ENCODE data around the gene PRTFDC1.
"Not testable (repeated sequence)": the region's sequence is repeated elsewhere in the genome, so short reads cannot be mapped to it uniquely, and the experiment has no call there.

Gene PRTFDC1

DNA sequence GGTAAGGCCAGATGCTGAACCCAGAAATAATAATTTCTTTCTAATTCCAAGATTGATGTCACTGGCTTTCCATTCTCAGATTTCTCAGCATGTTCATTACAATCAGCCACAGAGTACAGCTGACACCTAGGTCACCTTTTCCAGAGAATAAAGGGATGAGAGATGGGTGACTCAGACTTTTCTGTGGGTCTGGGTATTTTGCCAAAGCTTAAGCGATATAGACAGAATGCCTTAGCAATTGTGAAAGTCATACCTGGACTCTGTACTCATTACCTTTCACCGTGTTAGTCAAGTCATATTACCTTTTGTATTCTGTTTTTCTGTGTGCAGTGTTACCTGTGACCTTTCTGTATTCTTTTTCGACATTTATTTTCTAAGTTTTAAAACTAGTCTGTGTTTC lies 10.6 kb upstream of the PRTFDC1 start:
- H2BK5ac ChIP-seq (ENCODE audit: low read length): no peak overlapping the region
- no peaks in the 10 kb centered on the region for H3K79me1 ChIP-seq (ENCODE audit: low read length)
- no peak overlapping the region for H3K27ac ChIP-seq (ENCODE audit: low read depth, low read length)
- H3K23ac ChIP-seq (ENCODE audit: low read length): no peak overlapping the region
- no peaks in the 10 kb centered on the region for H3K4me1 ChIP-seq (ENCODE audit: control insufficient read depth, low read depth, low read length)
- H3K9ac ChIP-seq (ENCODE audit: low read length): no peak overlapping the region
- H3K18ac ChIP-seq (ENCODE audit: low read length): no peak overlapping the region
- no peak overlapping the region for H3K56ac ChIP-seq (ENCODE audit: low read length)
- H3K79me2 ChIP-seq (ENCODE audit: control insufficient read depth, insufficient read depth, low read length): no peaks in the 10 kb centered on the region
- no peaks in the 10 kb centered on the region for H3K36me3 ChIP-seq (ENCODE audit: control insufficient read depth, insufficient read depth, low read length)
- H3K4me3 ChIP-seq (ENCODE audit: low read length): no peak overlapping the region
- no peak overlapping the region for H4K5ac ChIP-seq (ENCODE audit: low read length)
- H2BK120ac ChIP-seq (ENCODE audit: low read depth, low read length): no peak overlapping the region
- no peak overlapping the region for H3K4ac ChIP-seq (ENCODE audit: low read depth, low read length)
- H4K8ac ChIP-seq (ENCODE audit: low read depth, low read length): no peak overlapping the region
- H2AK5ac ChIP-seq (ENCODE audit: low read length): no peak overlapping the region
- no peak for DNase-seq
- no peaks in the 10 kb centered on the region for H3K27me3 ChIP-seq (ENCODE audit: insufficient read depth, low read length, poor library complexity)
- H3K4me2 ChIP-seq (ENCODE audit: low read length): no peak overlapping the region
- whole genome bisulfite sequencing (ENCODE audit: extremely low coverage, insufficient coverage, low lambda C conversion rate): no CpG with 5 or more reads among the region's 3 CpGs
- H2BK15ac ChIP-seq (replicated peaks; ENCODE audit: low read depth): no peak overlapping the region

DNA sequence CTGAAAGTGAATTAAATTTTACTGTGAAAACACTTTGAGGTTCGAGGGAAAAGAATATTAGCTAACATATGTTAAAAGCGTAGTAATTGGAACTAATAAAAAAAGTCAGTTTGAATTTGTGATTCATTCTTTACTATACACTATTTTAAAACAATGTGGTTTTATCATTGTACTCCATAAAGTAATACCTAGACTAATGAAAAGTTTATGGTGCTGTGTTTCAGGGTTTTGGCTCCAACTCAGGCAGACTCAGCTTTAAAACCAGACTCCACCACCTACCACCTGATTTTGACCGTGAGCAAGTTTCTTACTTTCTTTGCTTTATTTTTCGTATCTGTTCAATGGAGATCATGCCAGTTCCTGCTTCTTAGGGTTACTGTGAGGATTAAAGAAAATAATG lies 9.2 kb upstream of the PRTFDC1 start:
- H3K56ac ChIP-seq (ENCODE audit: low read length): no peak overlapping the region
- no peak overlapping the region for H3K4me3 ChIP-seq (ENCODE audit: low read length)
- no peak overlapping the region for H3K4ac ChIP-seq (ENCODE audit: low read depth, low read length)
- no peaks in the 10 kb centered on the region for H3K79me2 ChIP-seq (ENCODE audit: control insufficient read depth, insufficient read depth, low read length)
- no peaks in the 10 kb centered on the region for H3K4me1 ChIP-seq (ENCODE audit: control insufficient read depth, low read depth, low read length)
- no peak for DNase-seq
- no peaks in the 10 kb centered on the region for H3K36me3 ChIP-seq (ENCODE audit: control insufficient read depth, insufficient read depth, low read length)
- no peak overlapping the region for H4K5ac ChIP-seq (ENCODE audit: low read length)
- no peak overlapping the region for H4K8ac ChIP-seq (ENCODE audit: low read depth, low read length)
- no peak overlapping the region for H2BK15ac ChIP-seq (replicated peaks; ENCODE audit: low read depth)
- H3K4me2 ChIP-seq (ENCODE audit: low read length): no peak overlapping the region
- H3K79me1 ChIP-seq (ENCODE audit: low read length): no peaks in the 10 kb centered on the region
- H3K9ac ChIP-seq (ENCODE audit: low read length): no peak overlapping the region
- no peak overlapping the region for H2AK5ac ChIP-seq (ENCODE audit: low read length)
- no peak overlapping the region for H2BK5ac ChIP-seq (ENCODE audit: low read length)
- no peak overlapping the region for H3K23ac ChIP-seq (ENCODE audit: low read length)
- no peak overlapping the region for H2BK120ac ChIP-seq (ENCODE audit: low read depth, low read length)
- no CpG with 5 or more reads among the region's 4 CpGs for WGBS (ENCODE audit: extremely low coverage, insufficient coverage, low lambda C conversion rate)
- no peak overlapping the region for H3K27ac ChIP-seq (ENCODE audit: low read depth, low read length)
- H3K27me3 ChIP-seq (ENCODE audit: insufficient read depth, low read length, poor library complexity): no peaks in the 10 kb centered on the region
- no peak overlapping the region for H3K18ac ChIP-seq (ENCODE audit: low read length)

DNA sequence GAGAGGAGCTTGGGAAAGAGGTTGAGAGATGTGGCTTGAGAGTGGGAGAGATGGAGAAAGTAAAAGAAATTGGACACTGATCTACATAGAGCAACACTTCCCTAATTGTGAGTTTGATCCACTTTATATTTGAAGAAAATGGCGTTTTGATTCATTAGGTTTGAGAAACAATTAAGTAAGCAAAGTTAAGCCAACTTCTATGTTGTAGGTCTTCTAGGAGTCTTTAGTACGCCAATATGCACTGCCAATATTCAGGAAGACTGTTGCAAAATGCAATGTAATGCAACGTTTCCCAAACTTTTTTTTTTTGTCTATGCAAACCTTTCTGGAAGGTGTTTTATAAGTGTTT lies 7.0 kb upstream of the PRTFDC1 start:
- Histone ChIP-seq H3K4me3 (ENCODE audit: low read length) (no peak overlapping the region), H3K4me1 (ENCODE audit: control insufficient read depth, low read depth, low read length) (no peaks in the 10 kb centered on the region), H4K5ac (ENCODE audit: low read length) (no peak overlapping the region), H3K79me2 (ENCODE audit: control insufficient read depth, insufficient read depth, low read length) (no peaks in the 10 kb centered on the region), H2BK15ac (replicated peaks; ENCODE audit: low read depth) (no peak overlapping the region), H3K27ac (ENCODE audit: low read depth, low read length) (no peak overlapping the region), H3K27me3 (ENCODE audit: insufficient read depth, low read length, poor library complexity) (no peaks in the 10 kb centered on the region), H3K79me1 (ENCODE audit: low read length) (no peaks in the 10 kb centered on the region), H2BK5ac (ENCODE audit: low read length) (no peak overlapping the region), H2BK120ac (ENCODE audit: low read depth, low read length) (no peak overlapping the region), H3K9ac (ENCODE audit: low read length) (no peak overlapping the region), H4K8ac (ENCODE audit: low read depth, low read length) (no peak overlapping the region), H3K18ac (ENCODE audit: low read length) (no peak overlapping the region), H3K56ac (ENCODE audit: low read length) (no peak overlapping the region), H3K4me2 (ENCODE audit: low read length) (no peak overlapping the region), H3K23ac (ENCODE audit: low read length) (no peak overlapping the region), H3K4ac (ENCODE audit: low read depth, low read length) (no peak overlapping the region), H3K36me3 (ENCODE audit: control insufficient read depth, insufficient read depth, low read length) (no peaks in the 10 kb centered on the region), H2AK5ac (ENCODE audit: low read length) (no peak overlapping the region)
- WGBS (ENCODE audit: extremely low coverage, insufficient coverage, low lambda C conversion rate): no CpG with 5 or more reads among the region's 3 CpGs
- DNase-seq: no peak

DNA sequence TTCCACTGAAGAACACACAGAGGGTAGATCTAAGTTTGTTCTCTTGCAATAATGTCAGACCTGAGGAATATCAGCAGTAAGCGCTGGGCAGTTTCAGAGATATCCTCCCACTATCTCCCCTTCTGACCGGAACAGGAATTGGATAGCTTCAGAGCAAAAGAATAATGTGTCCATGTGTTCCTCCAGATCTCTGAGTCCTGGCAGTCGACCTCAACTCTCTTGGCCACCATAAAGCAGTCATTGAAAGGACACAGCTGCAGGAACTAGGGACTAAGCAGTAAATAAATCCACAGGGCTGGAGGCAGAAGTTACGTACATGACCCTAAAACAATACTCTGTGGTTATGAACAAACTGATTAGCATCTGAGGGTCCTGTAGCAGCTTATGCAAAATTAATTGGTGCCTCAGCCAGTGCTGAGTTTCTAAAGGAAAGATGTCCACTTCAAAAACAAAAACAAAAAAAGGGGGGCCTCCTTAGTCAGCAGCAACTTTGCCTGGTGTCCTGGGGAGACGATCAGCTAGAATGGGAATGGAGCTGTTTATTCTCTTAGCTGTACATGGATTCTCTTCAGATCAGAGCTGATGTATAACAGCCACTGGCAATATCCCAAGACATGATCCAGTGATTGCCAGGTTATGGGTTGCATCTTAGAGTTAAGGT lies 6.4 kb upstream of the PRTFDC1 start:
- Histone ChIP-seq H3K4me3 (ENCODE audit: low read length) (no peak overlapping the region), H3K4me2 (ENCODE audit: low read length) (no peak overlapping the region), H4K5ac (ENCODE audit: low read length) (no peak overlapping the region), H3K23ac (ENCODE audit: low read length) (no peak overlapping the region), H3K27me3 (ENCODE audit: insufficient read depth, low read length, poor library complexity) (no peaks in the 10 kb centered on the region), H3K27ac (ENCODE audit: low read depth, low read length) (no peak overlapping the region), H2BK120ac (ENCODE audit: low read depth, low read length) (no peak overlapping the region), H3K79me2 (ENCODE audit: control insufficient read depth, insufficient read depth, low read length) (no peaks in the 10 kb centered on the region), H3K56ac (ENCODE audit: low read length) (no peak overlapping the region), H2BK5ac (ENCODE audit: low read length) (no peak overlapping the region), H3K4me1 (ENCODE audit: control insufficient read depth, low read depth, low read length) (peaks cover 2% of the 10 kb centered on the region), H4K8ac (ENCODE audit: low read depth, low read length) (no peak overlapping the region), H2AK5ac (ENCODE audit: low read length) (no peak overlapping the region), H2BK15ac (replicated peaks; ENCODE audit: low read depth) (no peak overlapping the region), H3K36me3 (ENCODE audit: control insufficient read depth, insufficient read depth, low read length) (no peaks in the 10 kb centered on the region), H3K18ac (ENCODE audit: low read length) (no peak overlapping the region), H3K9ac (ENCODE audit: low read length) (no peak overlapping the region), H3K4ac (ENCODE audit: low read depth, low read length) (no peak overlapping the region), H3K79me1 (ENCODE audit: low read length) (no peaks in the 10 kb centered on the region)
- no peak for DNase-seq
- WGBS (ENCODE audit: extremely low coverage, insufficient coverage, low lambda C conversion rate): no CpG with 5 or more reads among the region's 5 CpGs

DNA sequence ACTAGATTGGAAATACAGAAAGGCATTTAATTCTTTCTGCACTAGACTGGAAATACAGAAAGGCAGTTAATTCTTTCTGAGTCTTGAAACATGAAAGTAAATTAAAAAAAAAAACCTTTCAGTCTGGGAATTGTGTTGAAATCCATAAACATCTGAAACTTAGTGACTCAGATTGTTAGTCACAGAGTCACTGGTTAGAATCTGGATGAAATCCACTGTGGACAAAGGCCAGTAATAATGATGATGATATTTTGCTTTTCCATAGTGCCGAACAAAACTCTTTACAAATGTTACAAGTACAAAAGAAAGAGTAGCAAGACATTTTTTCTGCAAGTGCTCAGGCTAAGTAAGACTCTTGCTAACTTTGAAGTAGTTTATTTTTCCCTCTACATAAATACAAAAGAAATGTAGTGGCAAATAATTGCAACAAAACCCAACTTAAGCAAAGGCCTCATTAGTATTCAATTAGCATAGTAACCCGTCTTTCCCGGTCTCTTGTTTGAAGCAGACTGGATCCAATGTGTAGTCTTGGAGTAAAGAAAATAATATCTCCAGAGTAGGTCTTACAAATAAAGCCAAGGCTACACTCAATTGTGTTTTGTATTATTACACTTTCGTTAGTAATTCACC lies 5.8 kb upstream of the PRTFDC1 start:
- Histone ChIP-seq H4K8ac (ENCODE audit: low read depth, low read length) (no peak overlapping the region), H4K5ac (ENCODE audit: low read length) (no peak overlapping the region), H3K56ac (ENCODE audit: low read length) (no peak overlapping the region), H3K4me2 (ENCODE audit: low read length) (no peak overlapping the region), H3K4me3 (ENCODE audit: low read length) (no peak overlapping the region), H3K79me2 (ENCODE audit: control insufficient read depth, insufficient read depth, low read length) (no peaks in the 10 kb centered on the region), H3K4me1 (ENCODE audit: control insufficient read depth, low read depth, low read length) (peaks cover 9% of the 10 kb centered on the region), H3K79me1 (ENCODE audit: low read length) (no peaks in the 10 kb centered on the region), H3K9ac (ENCODE audit: low read length) (no peak overlapping the region), H2AK5ac (ENCODE audit: low read length) (no peak overlapping the region), H3K27ac (ENCODE audit: low read depth, low read length) (no peak overlapping the region), H2BK5ac (ENCODE audit: low read length) (no peak overlapping the region), H3K36me3 (ENCODE audit: control insufficient read depth, insufficient read depth, low read length) (no peaks in the 10 kb centered on the region), H3K27me3 (ENCODE audit: insufficient read depth, low read length, poor library complexity) (no peaks in the 10 kb centered on the region), H2BK120ac (ENCODE audit: low read depth, low read length) (no peak overlapping the region), H2BK15ac (replicated peaks; ENCODE audit: low read depth) (no peak overlapping the region), H3K4ac (ENCODE audit: low read depth, low read length) (no peak overlapping the region), H3K23ac (ENCODE audit: low read length) (no peak overlapping the region), H3K18ac (ENCODE audit: low read length) (no peak overlapping the region)
- WGBS (ENCODE audit: extremely low coverage, insufficient coverage, low lambda C conversion rate): no CpG with 5 or more reads among the region's 4 CpGs
- no peak for DNase-seq

DNA sequence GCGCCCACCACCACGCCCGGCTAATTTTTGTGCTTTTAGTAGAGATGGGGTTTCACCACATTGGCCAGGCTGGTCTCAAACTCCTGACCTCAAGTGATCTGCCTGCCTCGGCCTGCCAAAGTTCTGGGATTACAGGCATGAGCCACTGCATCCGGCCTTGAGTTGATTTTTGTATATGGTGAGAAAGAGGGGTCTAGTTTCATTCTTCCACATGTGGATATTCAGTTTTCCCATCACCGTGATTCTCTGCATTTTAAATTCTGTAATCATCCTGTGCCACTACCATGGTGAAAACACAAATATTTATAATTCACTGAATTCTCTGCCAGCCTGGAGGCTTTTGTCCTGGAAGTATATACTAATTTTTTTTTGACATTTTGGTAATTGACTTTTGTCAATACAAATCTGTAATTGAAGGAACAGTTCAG lies 5.2 kb upstream of the PRTFDC1 start:
- H3K4ac ChIP-seq (ENCODE audit: low read depth, low read length); H2BK15ac ChIP-seq (replicated peaks; ENCODE audit: low read depth); H2BK120ac ChIP-seq (ENCODE audit: low read depth, low read length); H3K9ac ChIP-seq (ENCODE audit: low read length); H2BK5ac ChIP-seq (ENCODE audit: low read length); H3K27ac ChIP-seq (ENCODE audit: low read depth, low read length); H3K79me1 ChIP-seq (ENCODE audit: low read length); H3K27me3 ChIP-seq (ENCODE audit: insufficient read depth, low read length, poor library complexity); H4K5ac ChIP-seq (ENCODE audit: low read length); H3K79me2 ChIP-seq (ENCODE audit: control insufficient read depth, insufficient read depth, low read length); H3K4me1 ChIP-seq (ENCODE audit: control insufficient read depth, low read depth, low read length); H3K36me3 ChIP-seq (ENCODE audit: control insufficient read depth, insufficient read depth, low read length); H3K56ac ChIP-seq (ENCODE audit: low read length); H3K4me2 ChIP-seq (ENCODE audit: low read length); DNase-seq; H2AK5ac ChIP-seq (ENCODE audit: low read length); H3K23ac ChIP-seq (ENCODE audit: low read length); H4K8ac ChIP-seq (ENCODE audit: low read depth, low read length); H3K18ac ChIP-seq (ENCODE audit: low read length); H3K4me3 ChIP-seq (ENCODE audit: low read length): not testable (repeated sequence)
- no CpG with 5 or more reads among the region's 6 CpGs for WGBS (ENCODE audit: extremely low coverage, insufficient coverage, low lambda C conversion rate)
